Measurements from ENCODE around the gene SUFU. TPM values are rescaled to one million over a fixed set of nuclear protein-coding genes. Genes with fewer than 3 reads are reported as not detected.

The SUFU gene
- total RNA-seq, 1 experiment from 2014 or later = 6.3 TPM

DNA sequence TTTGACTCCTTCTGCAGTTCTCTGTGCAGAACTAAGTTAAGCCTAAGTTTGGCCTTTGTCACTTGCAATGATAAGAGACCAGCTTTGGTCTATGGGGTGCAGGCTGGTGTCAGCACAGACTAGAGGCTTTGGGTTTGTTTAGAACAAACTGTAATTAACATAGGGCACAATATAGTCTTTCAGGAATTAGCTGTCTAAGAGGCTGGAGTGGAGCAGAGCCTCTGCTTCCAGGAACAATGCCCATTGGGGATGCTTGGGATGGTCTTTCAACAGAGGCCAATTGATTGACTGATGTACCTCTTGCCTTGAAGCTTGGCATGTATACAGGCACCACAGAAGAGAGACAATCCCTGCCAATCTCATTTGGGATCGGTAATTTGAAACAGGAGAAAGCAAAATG, 4.7 kb downstream of the SUFU start:
- no TSS peak for BruUV-seq (replicated peaks)
- POLR2A ChIA-PET = no interaction called here
- Mint-ChIP-seq H3K27ac (ENCODE audit: low read depth, unreplicated experiment) (no peak overlapping the region), H3K9me3 (ENCODE audit: unreplicated experiment) (no peaks in the 10 kb centered on the region), H3K4me1 (ENCODE audit: insufficient read depth, unreplicated experiment) (peaks cover 7% of the 10 kb centered on the region), H3K36me3 (ENCODE audit: insufficient read depth, unreplicated experiment) (peaks cover 24% of the 10 kb centered on the region), H3K4me3 (ENCODE audit: unreplicated experiment) (no peak overlapping the region), H3K27me3 (ENCODE audit: insufficient read depth, unreplicated experiment) (no peaks in the 10 kb centered on the region)
- TF ChIP-seq, protein P1, sequence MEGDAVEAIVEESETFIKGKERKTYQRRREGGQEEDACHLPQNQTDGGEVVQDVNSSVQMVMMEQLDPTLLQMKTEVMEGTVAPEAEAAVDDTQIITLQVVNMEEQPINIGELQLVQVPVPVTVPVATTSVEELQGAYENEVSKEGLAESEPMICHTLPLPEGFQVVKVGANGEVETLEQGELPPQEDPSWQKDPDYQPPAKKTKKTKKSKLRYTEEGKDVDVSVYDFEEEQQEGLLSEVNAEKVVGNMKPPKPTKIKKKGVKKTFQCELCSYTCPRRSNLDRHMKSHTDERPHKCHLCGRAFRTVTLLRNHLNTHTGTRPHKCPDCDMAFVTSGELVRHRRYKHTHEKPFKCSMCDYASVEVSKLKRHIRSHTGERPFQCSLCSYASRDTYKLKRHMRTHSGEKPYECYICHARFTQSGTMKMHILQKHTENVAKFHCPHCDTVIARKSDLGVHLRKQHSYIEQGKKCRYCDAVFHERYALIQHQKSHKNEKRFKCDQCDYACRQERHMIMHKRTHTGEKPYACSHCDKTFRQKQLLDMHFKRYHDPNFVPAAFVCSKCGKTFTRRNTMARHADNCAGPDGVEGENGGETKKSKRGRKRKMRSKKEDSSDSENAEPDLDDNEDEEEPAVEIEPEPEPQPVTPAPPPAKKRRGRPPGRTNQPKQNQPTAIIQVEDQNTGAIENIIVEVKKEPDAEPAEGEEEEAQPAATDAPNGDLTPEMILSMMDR (IDR thresholded peaks at IDR 0.05; ENCODE audit: unreplicated experiment) = no peak
- CTCF ChIA-PET = interaction anchor here (2.7 to 8.1 kb wide), 2 partner anchors 74 to 88 kb away, joined by 11 to 69 read pairs; no protein-coding TSS in a partner anchor
- intact Hi-C loops (cut with micrococcal nuclease) = no loop called here
- DNase-seq (ENCODE audit: unreplicated experiment) = no peak

DNA sequence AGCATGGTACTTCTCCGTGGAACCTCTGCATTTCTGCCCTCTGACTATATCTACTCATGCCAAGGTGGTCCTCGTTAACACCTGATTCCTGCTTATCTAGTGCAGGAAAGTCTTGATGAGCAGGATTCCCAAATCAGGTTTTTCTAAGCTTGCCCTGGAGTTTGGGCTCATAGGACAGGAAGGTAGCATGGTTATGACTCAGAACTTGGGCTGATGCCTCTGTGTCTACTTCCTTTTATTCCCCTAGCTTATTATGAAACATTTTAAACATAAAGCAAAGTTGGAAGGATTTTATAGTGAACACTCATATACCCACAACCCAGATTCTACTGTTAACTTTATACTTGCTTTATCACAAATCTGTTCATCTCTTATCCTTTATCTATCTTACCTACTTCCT, 5.6 kb downstream of the SUFU start:
- Mint-ChIP-seq H3K4me1 (ENCODE audit: insufficient read depth, unreplicated experiment) (peaks cover 7% of the 10 kb centered on the region), H3K27me3 (ENCODE audit: insufficient read depth, unreplicated experiment) (no peaks in the 10 kb centered on the region), H3K36me3 (ENCODE audit: insufficient read depth, unreplicated experiment) (peaks cover 28% of the 10 kb centered on the region), H3K27ac (ENCODE audit: low read depth, unreplicated experiment) (no peak overlapping the region), H3K4me3 (ENCODE audit: unreplicated experiment) (no peak overlapping the region), H3K9me3 (ENCODE audit: unreplicated experiment) (no peaks in the 10 kb centered on the region)
- CTCF ChIA-PET = interaction anchor here (1.2 to 8.1 kb wide), 3 partner anchors 73 to 87 kb away, joined by 4 to 69 read pairs (median 11); no protein-coding TSS in a partner anchor
- POLR2A ChIA-PET = no interaction called here
- no TSS peak for BruUV-seq (replicated peaks)
- intact Hi-C loops (cut with micrococcal nuclease) = no loop called here
- DNase-seq (ENCODE audit: unreplicated experiment) = peak; percentile 47
- TF ChIP-seq, protein P1 (IDR thresholded peaks at IDR 0.05; ENCODE audit: unreplicated experiment) = no peak

DNA sequence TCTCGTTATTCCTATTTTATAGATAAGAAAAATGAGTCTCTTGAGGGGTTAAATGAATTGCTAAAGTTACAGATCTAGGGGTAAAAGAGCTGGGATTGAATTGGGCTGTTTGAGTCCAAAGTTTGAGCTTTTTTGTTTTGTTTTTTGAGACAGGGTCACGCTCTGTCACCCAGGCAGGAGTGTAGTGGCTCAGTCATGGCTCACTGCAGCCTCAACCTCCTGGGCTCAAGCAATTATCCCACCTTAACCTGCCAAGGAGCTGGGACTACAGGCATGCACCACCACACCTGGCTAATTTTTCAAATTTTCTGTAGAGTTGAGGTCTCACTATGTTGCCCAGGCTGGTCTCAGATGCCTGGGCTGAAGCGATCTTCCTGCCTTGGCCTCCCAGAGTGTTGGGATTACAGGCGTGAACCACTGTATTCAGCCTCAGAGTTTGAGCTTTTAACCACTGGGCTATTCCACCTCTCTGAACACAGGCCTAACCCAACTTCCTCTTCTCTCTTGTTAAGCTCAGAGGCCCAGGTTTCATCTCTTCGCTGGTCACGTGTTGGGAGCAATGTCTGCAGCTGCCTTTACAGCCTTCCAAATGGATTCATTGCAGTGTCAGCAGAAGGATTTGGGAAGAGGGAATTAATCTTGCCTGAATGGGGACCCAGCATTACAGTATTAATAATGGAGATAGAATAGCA, 8.0 kb downstream of the SUFU start:
- TF ChIP-seq, protein P1 (IDR thresholded peaks at IDR 0.05; ENCODE audit: unreplicated experiment) = no peak
- intact Hi-C loops (cut with micrococcal nuclease) = no loop called here
- H3K36me3 Mint-ChIP-seq (ENCODE audit: insufficient read depth, unreplicated experiment) = peaks cover 41% of the 10 kb centered on the region
- ChIA-PET POLR2A (interaction anchor here (1.2 kb wide), 1 partner anchor 60 kb away, joined by 3 read pairs; the partner anchor contains the start of gene C10orf95), CTCF (interaction anchor here (1.3 kb wide), 1 partner anchor 72 kb away, joined by 7 read pairs; no protein-coding TSS in a partner anchor)
- H3K9me3 Mint-ChIP-seq (ENCODE audit: unreplicated experiment) = no peaks in the 10 kb centered on the region
- no peak for DNase-seq (ENCODE audit: unreplicated experiment)
- H3K27ac Mint-ChIP-seq (ENCODE audit: low read depth, unreplicated experiment) = no peak overlapping the region
- no TSS peak for BruUV-seq (replicated peaks)
- no peaks in the 10 kb centered on the region for H3K4me1 Mint-ChIP-seq (ENCODE audit: insufficient read depth, unreplicated experiment)
- H3K4me3 Mint-ChIP-seq (ENCODE audit: unreplicated experiment) = no peak overlapping the region
- H3K27me3 Mint-ChIP-seq (ENCODE audit: insufficient read depth, unreplicated experiment) = no peaks in the 10 kb centered on the region

DNA sequence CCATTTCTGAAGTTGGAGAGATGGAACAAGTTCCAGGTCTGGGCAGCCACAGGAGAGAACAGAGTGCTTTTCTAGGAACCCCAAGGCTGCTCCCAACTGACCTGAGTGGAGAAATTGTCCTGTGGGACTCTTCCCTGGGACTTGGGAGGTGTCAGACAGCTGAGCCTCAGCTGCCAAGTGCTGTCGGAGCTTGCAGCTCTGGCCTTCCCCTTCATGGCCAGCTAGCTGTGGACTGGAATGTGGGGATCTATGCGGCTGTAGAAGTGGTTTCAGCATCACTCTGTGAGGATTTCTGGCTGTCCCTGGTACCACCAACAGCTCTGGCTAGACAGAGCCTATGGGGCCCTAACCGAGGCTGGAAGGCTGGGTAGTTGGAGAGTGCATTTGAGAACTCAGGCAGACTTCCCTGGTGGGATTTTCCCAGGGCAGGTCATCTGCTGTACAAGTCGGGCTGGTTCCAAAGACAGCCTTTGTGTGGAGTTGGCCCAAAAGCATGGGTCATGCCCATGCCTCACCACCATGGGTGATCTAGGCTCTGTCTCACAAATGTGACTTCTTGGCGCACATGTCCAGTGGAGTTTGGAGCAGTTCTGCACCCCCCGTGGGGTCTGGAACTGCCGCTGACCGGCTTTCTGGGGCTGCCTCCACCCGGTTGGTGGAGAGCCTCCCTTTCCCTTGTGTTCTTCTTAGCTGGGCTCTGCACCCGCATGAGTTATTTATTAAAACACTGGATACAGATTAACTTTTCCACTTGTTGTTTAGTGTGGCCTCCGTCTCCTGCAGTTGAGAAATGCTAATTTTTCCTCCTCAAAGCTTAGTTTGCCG, 10.9 kb downstream of the SUFU start:
- H3K9me3 Mint-ChIP-seq (ENCODE audit: unreplicated experiment) = no peaks in the 10 kb centered on the region
- no peak overlapping the region for H3K4me3 Mint-ChIP-seq (ENCODE audit: unreplicated experiment)
- ChIA-PET POLR2A (interaction anchor here (1.0 kb wide), 1 partner anchor 128 kb away, joined by 3 read pairs; no protein-coding TSS in a partner anchor), CTCF (no interaction called here)
- H3K27ac Mint-ChIP-seq (ENCODE audit: low read depth, unreplicated experiment) = no peak overlapping the region
- intact Hi-C loops (cut with micrococcal nuclease) = no loop called here
- TF ChIP-seq, protein P1 (IDR thresholded peaks at IDR 0.05; ENCODE audit: unreplicated experiment) = no peak
- no peaks in the 10 kb centered on the region for H3K27me3 Mint-ChIP-seq (ENCODE audit: insufficient read depth, unreplicated experiment)
- BruUV-seq (replicated peaks) = no TSS peak
- no peaks in the 10 kb centered on the region for H3K4me1 Mint-ChIP-seq (ENCODE audit: insufficient read depth, unreplicated experiment)
- DNase-seq (ENCODE audit: unreplicated experiment) = no peak
- H3K36me3 Mint-ChIP-seq (ENCODE audit: insufficient read depth, unreplicated experiment) = peaks cover 47% of the 10 kb centered on the region
